Skeletal muscle satellite cell (primary cell): Measurements from ENCODE around the gene FEV.
A peak's percentile ranks its signal among the peaks of the same experiment; 100 is the strongest.

Experiments used
- H3K27me3 ChIP-seq: 2 replicates; pipeline ENCODE4 v1.7.0; 2013; ENCODE audit warnings: low read length; ENCODE audit not compliant: control insufficient read depth, insufficient read depth
- H3K36me3 ChIP-seq: 2 replicates; pipeline ENCODE4 v1.7.0; 2013; ENCODE audit warnings: mild to moderate bottlenecking, control low read depth, low read length; ENCODE audit not compliant: insufficient read depth
- H3K4me1 ChIP-seq: 2 replicates; pipeline ENCODE4 v1.7.0; 2013; ENCODE audit warnings: low read length; ENCODE audit not compliant: control insufficient read depth, insufficient read depth
- H3K4me2 ChIP-seq: 2 replicates; pipeline ENCODE4 v1.7.0; 2013; ENCODE audit warnings: mild to moderate bottlenecking, low read length
- H3K4me3 ChIP-seq: 2 replicates; pipeline ENCODE4 v1.7.0; 2013; ENCODE audit warnings: low read length
- H3K9ac ChIP-seq: 2 replicates; pipeline ENCODE4 v1.7.0; 2013; ENCODE audit warnings: mild to moderate bottlenecking, low read depth, low read length, moderate library complexity
- H3K9me3 ChIP-seq: replicated peaks from 2 replicates; pipeline ENCODE4 v1.7.0; 2013; ENCODE audit warnings: mild to moderate bottlenecking, control low read depth, low read length

FEV gene

GRCh38 chr2:218999021-218999880 is 14.3 kb upstream of the FEV start:
- no peak overlapping the region for H3K9ac ChIP-seq
- H3K4me1 ChIP-seq = peaks cover 19% of the 10 kb centered on the region
- H3K9me3 ChIP-seq = no peaks in the 10 kb centered on the region
- H3K4me2 ChIP-seq = no peak overlapping the region
- H3K36me3 ChIP-seq = no peaks in the 10 kb centered on the region
- H3K4me3 ChIP-seq = no peak overlapping the region
- H3K27me3 ChIP-seq = peaks cover 76% of the 10 kb centered on the region

- no peaks in the 10 kb centered on the region for H3K9me3 ChIP-seq
- no peak overlapping the region for H3K4me2 ChIP-seq
- no peak overlapping the region for H3K9ac ChIP-seq
- no peaks in the 10 kb centered on the region for H3K36me3 ChIP-seq
- peaks cover 76% of the 10 kb centered on the region for H3K27me3 ChIP-seq
- no peak overlapping the region for H3K4me3 ChIP-seq
- peaks cover 23% of the 10 kb centered on the region for H3K4me1 ChIP-seq
These were observed 13.5 kb upstream of the FEV start for GRCh38 chr2:218998414-218999002.

GRCh38 chr2:218997731-218998130 is 12.7 kb upstream of the FEV start:
- Histone ChIP-seq H3K4me2 (no peak overlapping the region), H3K9me3 (no peaks in the 10 kb centered on the region), H3K4me3 (no peak overlapping the region), H3K27me3 (peaks cover 76% of the 10 kb centered on the region), H3K4me1 (peaks cover 27% of the 10 kb centered on the region), H3K36me3 (no peaks in the 10 kb centered on the region), H3K9ac (no peak overlapping the region)

DNA sequence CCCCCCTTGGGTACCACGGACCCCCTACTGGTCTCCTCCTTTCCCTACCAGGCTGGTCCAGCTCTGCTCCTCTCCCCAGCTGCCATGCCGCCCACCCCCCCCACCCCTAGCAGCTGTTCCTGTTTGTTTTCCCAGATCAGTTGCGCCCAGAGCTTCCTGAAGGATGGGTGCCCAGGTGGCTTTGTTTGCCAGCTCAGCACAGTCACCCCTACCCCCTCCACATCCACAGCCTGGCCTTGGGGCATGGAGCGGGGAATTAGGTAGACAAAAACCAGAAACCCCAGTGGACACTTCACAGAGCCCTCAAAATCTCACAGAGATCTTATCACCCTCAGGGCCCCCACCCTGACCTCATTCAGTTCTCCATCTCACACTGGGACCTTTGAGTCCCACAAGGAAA is 12.0 kb upstream of the FEV start:
- peaks cover 76% of the 10 kb centered on the region for H3K27me3 ChIP-seq
- H3K9me3 ChIP-seq = no peaks in the 10 kb centered on the region
- H3K4me1 ChIP-seq = peaks cover 23% of the 10 kb centered on the region
- no peaks in the 10 kb centered on the region for H3K36me3 ChIP-seq
- H3K4me3 ChIP-seq = no peak overlapping the region
- H3K9ac ChIP-seq = no peak overlapping the region
- no peak overlapping the region for H3K4me2 ChIP-seq

GRCh38 chr2:218995972-218996711 is 11.2 kb upstream of the FEV start:
- Histone ChIP-seq H3K9ac (no peak overlapping the region), H3K4me1 (peaks cover 21% of the 10 kb centered on the region), H3K4me2 (peak overlapping the region; percentile 94), H3K9me3 (no peaks in the 10 kb centered on the region), H3K4me3 (peak overlapping the region; percentile 68), H3K36me3 (no peaks in the 10 kb centered on the region), H3K27me3 (peaks cover 76% of the 10 kb centered on the region)

- Histone ChIP-seq H3K4me1 (peaks cover 21% of the 10 kb centered on the region), H3K27me3 (peaks cover 76% of the 10 kb centered on the region), H3K4me2 (peak overlapping the region; percentile 94), H3K9ac (no peak overlapping the region), H3K36me3 (no peaks in the 10 kb centered on the region), H3K9me3 (no peaks in the 10 kb centered on the region), H3K4me3 (no peak overlapping the region)
These were observed 10.6 kb upstream of the FEV start for GRCh38 chr2:218995561-218995960.

GRCh38 chr2:218993345-218994315 is 8.6 kb upstream of the FEV start, which contains the start of gene CRYBA2:
CRYBA2 (minus strand) TSS chr2:218993422; CDS start chr2:218993176, 246 bp downstream.
- peak within 1 kb of the TSS; percentile 90 for H3K4me2 ChIP-seq
- H3K27me3 ChIP-seq = peaks cover 87% of the 10 kb centered on the region
- peaks cover 21% of the 10 kb centered on the region for H3K4me1 ChIP-seq
- peak within 1 kb of the TSS; percentile 43 for H3K9ac ChIP-seq
- H3K36me3 ChIP-seq = no peaks in the 10 kb centered on the region
- peak within 1 kb of the TSS; percentile 63 for H3K4me3 ChIP-seq
- H3K9me3 ChIP-seq = no peaks in the 10 kb centered on the region

- peak overlapping the region; percentile 90 for H3K4me2 ChIP-seq
- H3K4me1 ChIP-seq = peaks cover 21% of the 10 kb centered on the region
- no peaks in the 10 kb centered on the region for H3K36me3 ChIP-seq
- peaks cover 89% of the 10 kb centered on the region for H3K27me3 ChIP-seq
- H3K9me3 ChIP-seq = no peaks in the 10 kb centered on the region
- H3K9ac ChIP-seq = no peak overlapping the region
- peak overlapping the region; percentile 63 for H3K4me3 ChIP-seq
These were observed 7.8 kb upstream of the FEV start for GRCh38 chr2:218992703-218993344.

DNA sequence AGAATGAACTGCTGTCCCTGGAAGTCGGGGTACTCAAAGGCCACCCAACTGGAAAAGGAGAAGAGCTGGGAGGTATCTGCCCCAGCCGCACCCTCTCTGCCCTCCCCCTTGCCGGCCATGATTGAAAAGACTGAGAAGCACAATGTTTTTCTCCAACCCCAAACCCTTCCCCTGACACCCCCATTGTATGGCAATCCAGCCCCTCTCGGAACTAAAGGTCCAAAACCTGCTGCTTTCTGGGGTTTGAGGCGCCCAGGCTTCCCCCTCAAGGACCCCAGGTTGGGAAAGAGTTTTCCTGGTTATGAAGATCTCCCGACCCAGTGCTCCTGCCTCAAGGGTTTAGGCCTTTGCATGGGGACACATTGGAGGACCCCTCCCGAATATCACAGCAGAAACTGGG is 7.2 kb upstream of the FEV start:
- Histone ChIP-seq H3K9ac (no peak overlapping the region), H3K27me3 (peaks cover 93% of the 10 kb centered on the region), H3K4me2 (no peak overlapping the region), H3K4me3 (no peak overlapping the region), H3K36me3 (no peaks in the 10 kb centered on the region), H3K4me1 (peaks cover 21% of the 10 kb centered on the region), H3K9me3 (no peaks in the 10 kb centered on the region)

- Histone ChIP-seq H3K27me3 (peaks cover 94% of the 10 kb centered on the region), H3K36me3 (no peaks in the 10 kb centered on the region), H3K9ac (no peak overlapping the region), H3K4me3 (no peak overlapping the region), H3K4me1 (peaks cover 21% of the 10 kb centered on the region), H3K4me2 (no peak overlapping the region), H3K9me3 (no peaks in the 10 kb centered on the region)
These were observed 6.7 kb upstream of the FEV start for GRCh38 chr2:218991674-218992168.
